Heart right ventricle (tissue), 16 donors: ENCODE results near the gene CCR5AS.
A peak's percentile ranks its signal among the peaks of the same experiment; 100 is the strongest.

Experiments used
- ATAC-seq, 8 donors: fragments of 200-7000 bp; cut with Tn5 transposase; one replicate each; pipeline ENCODE4 v1.9.1; 2020; ENCODE audit warnings: mild to moderate bottlenecking in 8 of 8, moderate library complexity in 8 of 8, moderate number of reproducible peaks in 1 of 8
- DNase-seq, 2 donors: peaks; one replicate each; pipeline ENCODE4 v3.0.0-alpha.2; 2020
- H3K27ac ChIP-seq, 10 donors: fragments of 200-600 bp; sonication (generic) in 2 of 10; one replicate each; pipeline versions ENCODE4 v1.5.0 to v1.8.0; 2020 to 2022; ENCODE audit warnings: mild to moderate bottlenecking in 3 of 10
- H3K27me3 ChIP-seq, 7 donors: fragments of 200-600 bp; one replicate each; pipeline ENCODE4 v1.8.0; 2021 to 2022; ENCODE audit warnings: mild to moderate bottlenecking in 2 of 7
- H3K36me3 ChIP-seq, 9 donors: fragments of 200-600 bp; sonication (generic) in 1 of 9; one replicate each; pipeline versions ENCODE4 v1.5.0 to v1.8.0; 2020 to 2022; ENCODE audit warnings: mild to moderate bottlenecking in 2 of 9
- H3K4me1 ChIP-seq, 9 donors: fragments of 200-600 bp; sonication (generic) in 1 of 9; one replicate each; pipeline versions ENCODE4 v1.5.0 to v1.8.0; 2020 to 2022; ENCODE audit warnings: mild to moderate bottlenecking in 4 of 9
- H3K4me3 ChIP-seq, 10 donors: fragments of 200-600 bp; sonication (generic) in 2 of 10; one replicate each; pipeline versions ENCODE4 v1.5.0 to v1.8.0; 2020 to 2022; ENCODE audit warnings: mild to moderate bottlenecking in 7 of 10, moderate library complexity in 2 of 10
- H3K9me3 ChIP-seq, 11 donors: fragments of 200-600 bp in 10 of 11; sonication (generic) in 2 of 11; one replicate each; pipeline versions ENCODE4 v1.5.0 to v1.8.0; 2013 to 2022; ENCODE audit warnings: mild to moderate bottlenecking in 2 of 11, control low read depth in 1 of 11, moderate library complexity in 1 of 11
- CTCF ChIP-seq, 9 donors: fragments of 200-600 bp; sonication (generic) in 2 of 9; IDR thresholded peaks; one replicate each; pipeline versions ENCODE4 v1.5.0 to v1.8.0; 2021 to 2022; ENCODE audit warnings: antibody characterized with exemption in 9 of 9, mild to moderate bottlenecking in 5 of 9, moderate library complexity in 1 of 9
- whole genome bisulfite sequencing, 2 donors: extraction: QIAGEN DNeasy Blood & Tissue Kit; methylation state at CpG; one replicate each; pipeline ENCODE4 v1.1.7; 2013; ENCODE audit warnings: inconsistent platforms in 1 of 2; 5-methylcytosine and 5-hydroxymethylcytosine counted together
- intact Hi-C, 10 donors: fragments of 100-400 bp; cut with DNase I; formaldehyde crosslinking; loops; one replicate each; pipeline versions ENCODE4 v1.11.1 to v1.14.2; 2022
- donor health status: Arrhythmogenic right ventricular cardiomyopathy.
- donor health status: ischemic (EF 13 %, LVEDD 7.1; RV severe dilation, severe dysfunction).
- donor health status: healthy with polysubstance abuse.
- donor health status: DM: no; HTN: yes; CAD: no.
- donor health status: DM: no; HTN: no; CAD: no.
- donor health status: ischemic (EF 25% LVEDD 6.9; RV normal size, moderate dysfunction).
- donor health status: ischemic (EF 25% LVEDD 5.7; RV mildly dilated, moderate dysfunction).
- donor health status: healthy.
- donor health status: DM: yes; HTN: yes; CAD: no.
- donor health status: Ischemic cardiomyopathy.
- donor health status: ischemic (EF 35%, LVEDD 5.7; RV mildly dilated, moderate dysfunction).
- donor health status: nonischemic (EF 11% LVEDD 7.7; RV severe dilation, severe dysfunction).
- donor health status: DM: yes; HTN: yes; CAD: no.
- donor health status: PGD.
- donor health status: ischemic (EF 29% LVEDD 5.4; RV normal size, mild dysfunction).
- donor health status: nonischemic (EF 23%, LVEDD 6.1; RV moderate dilation, normal function).

CCR5AS gene

DNA sequence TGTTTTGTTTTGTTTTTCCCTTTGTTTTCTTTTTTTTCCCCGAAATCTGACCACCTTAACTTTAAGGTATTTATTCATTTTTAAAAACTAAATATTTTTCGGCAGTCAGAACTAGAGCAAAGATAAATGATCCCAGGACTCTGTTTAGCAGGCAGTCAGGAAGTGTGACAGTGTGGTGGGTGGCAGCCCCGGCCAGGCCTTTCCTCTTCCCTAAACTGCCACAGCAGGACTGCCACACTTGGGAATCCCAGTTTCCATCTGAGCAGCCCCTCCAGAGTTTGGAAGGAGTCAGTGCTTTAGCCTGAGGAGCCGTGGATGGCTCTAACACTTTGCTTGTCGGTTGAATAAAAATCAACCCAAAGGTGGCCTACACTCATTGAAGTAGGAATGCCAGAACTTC, 7.1 kb upstream of the CCR5AS start:
- Histone ChIP-seq H3K27me3 (no peaks in the 10 kb centered on the region), H3K27ac (peak overlapping the region in 3 of 10 donors; percentile 18 to 76 (median 45)), H3K36me3 (peaks cover 0 to 3% (median 0%) of the 10 kb centered on the region in 9 donors), H3K4me1 (peaks cover 3 to 75% (median 43%) of the 10 kb centered on the region in 9 donors), H3K4me3 (no peak overlapping the region), H3K9me3 (no peaks in the 10 kb centered on the region)
- intact Hi-C loops, result no loop called here
- ATAC-seq (no peak), DNase-seq (no peak)
- 69 to 70% methylated on average over 5 of the region's 5 CpGs for WGBS, 2 donors
- no peak for TF ChIP-seq CTCF (IDR thresholded peaks at IDR 0.05)

GRCh38 chr3:46412786-46413298, 6.0 kb upstream of the CCR5AS start:
- DNase-seq (no peak), ATAC-seq (peak in 5 of 8 donors; percentile 32 to 56 (median 50))
- peak overlapping the region in 9 of 10 donors; percentile 8 to 76 (median 44) for H3K27ac ChIP-seq
- H3K4me3 ChIP-seq, result no peak overlapping the region
- intact Hi-C loops, result no loop called here
- no peak for TF ChIP-seq CTCF (IDR thresholded peaks at IDR 0.05)
- H3K27me3 ChIP-seq, result no peaks in the 10 kb centered on the region
- peaks cover 0 to 11% (median 0%) of the 10 kb centered on the region in 9 donors for H3K36me3 ChIP-seq
- peaks cover 3 to 85% (median 48%) of the 10 kb centered on the region in 9 donors for H3K4me1 ChIP-seq
- no peaks in the 10 kb centered on the region for H3K9me3 ChIP-seq
- WGBS, 2 donors, result 32% methylated on average over 3 of the region's 3 CpGs

- intact Hi-C loops, result no loop called here
- peak in 1 of 9 donors; percentile 11 for TF ChIP-seq CTCF (IDR thresholded peaks at IDR 0.05)
- H3K36me3 ChIP-seq, result peaks cover 0 to 11% (median 0%) of the 10 kb centered on the region in 9 donors
- H3K27ac ChIP-seq, result no peak overlapping the region
- H3K27me3 ChIP-seq, result no peaks in the 10 kb centered on the region
- WGBS, 2 donors, result 58 to 69% methylated on average over 2 of the region's 2 CpGs
- no peaks in the 10 kb centered on the region for H3K9me3 ChIP-seq
- no peak overlapping the region for H3K4me3 ChIP-seq
- H3K4me1 ChIP-seq, result peaks cover 3 to 91% (median 55%) of the 10 kb centered on the region in 9 donors
- DNase-seq (no peak), ATAC-seq (no peak)
These were observed 4.4 kb upstream of the CCR5AS start for GRCh38 chr3:46411271-46411670.

DNA sequence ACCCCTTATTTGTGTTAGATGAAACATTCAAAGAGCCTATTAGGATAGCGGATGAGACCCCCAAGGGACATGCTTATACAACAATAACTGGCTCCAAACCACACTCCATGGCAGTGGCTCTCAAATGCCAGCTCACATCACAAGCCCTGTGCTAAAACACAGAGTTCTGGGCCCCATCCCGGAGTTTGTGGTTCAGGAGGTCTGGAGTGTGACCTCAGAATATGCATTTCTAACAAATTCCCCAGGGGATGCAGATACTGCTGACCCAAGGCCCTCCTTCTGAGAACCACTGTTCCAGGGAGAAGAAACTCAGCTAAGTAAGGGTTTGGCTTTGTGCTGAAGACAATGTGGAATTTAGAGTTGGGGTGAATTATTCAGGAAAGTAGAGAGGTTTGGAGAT, 3.8 kb upstream of the CCR5AS start:
- WGBS, 2 donors, result 75 to 87% methylated on average over 2 of the region's 2 CpGs
- Histone ChIP-seq H3K27ac (no peak overlapping the region), H3K4me3 (no peak overlapping the region), H3K36me3 (peaks cover 0 to 11% (median 0%) of the 10 kb centered on the region in 9 donors), H3K9me3 (no peaks in the 10 kb centered on the region), H3K27me3 (no peaks in the 10 kb centered on the region), H3K4me1 (peaks cover 3 to 91% (median 61%) of the 10 kb centered on the region in 9 donors)
- TF ChIP-seq CTCF (IDR thresholded peaks at IDR 0.05), result no peak
- ATAC-seq (no peak), DNase-seq (no peak)
- intact Hi-C loops, result no loop called here
